SK-N-SH (cell line): ENCODE measurements around the gene ANP32A. TPM values are rescaled to one million over a fixed set of nuclear protein-coding genes. Genes with fewer than 3 reads are reported as not detected.

Experiments used
- CTCF ChIA-PET: fragments of 300-600, 350-600 bp; formaldehyde crosslinking; extraction: SDS; loops from one replicate; lab custom pipeline; 2021; lab: Yijun Ruan, JAX
- POLR2A ChIA-PET: fragments of 350-600 bp; sonication (Branson Sonifier 250); formaldehyde crosslinking; extraction: SDS; loops from one replicate; lab custom pipeline; 2020; ENCODE audit warnings: antibody characterized with exemption, inconsistent platforms; lab: Yijun Ruan, JAX
- DNase-seq: peaks from one replicate; pipeline ENCODE4 v3.0.0; 2012
- H2AFZ ChIP-seq: fragments of 200-600 bp; sonication (generic); 2 replicates; pipeline ENCODE4 v1.8.1; 2016; ENCODE audit warnings: antibody characterized with exemption, mild to moderate bottlenecking, low read depth
- H3F3A ChIP-seq: fragments of 200-600 bp; sonication (generic); replicated peaks from 2 replicates; pipeline ENCODE3; 2016; ENCODE audit warnings: antibody characterized with exemption, mild to moderate bottlenecking; ENCODE audit not compliant: insufficient read depth
- H3K27ac ChIP-seq, 2 experiments: fragments of 200-500 bp in 1 of 2; fragments of 200-600 bp in 1 of 2; sonication (Bioruptor generic) in 1 of 2; sonication (generic), shearing (Covaris generic) in 1 of 2; 2 replicates each; pipeline versions ENCODE4 v1.5.1 to v1.6.1; 2014 to 2016; ENCODE audit warnings: low read depth in 2 of 2, inconsistent platforms in 1 of 2, low read length in 1 of 2, mild to moderate bottlenecking in 1 of 2, mixed read lengths in 1 of 2
- H3K27me3 ChIP-seq: fragments of 200-600 bp; sonication (generic), shearing (Covaris generic); 2 replicates; pipeline ENCODE4 v1.6.1; 2016; ENCODE audit warnings: mixed run types; ENCODE audit not compliant: insufficient read depth
- H3K36me3 ChIP-seq, 2 experiments: fragments of 200-500 bp in 1 of 2; fragments of 200-600 bp in 1 of 2; sonication (Bioruptor generic) in 1 of 2; sonication (generic) in 1 of 2; replicated peaks in 1 of 2; 2 replicates each; pipeline versions ENCODE3 to v1.5.1; 2014 to 2016; ENCODE audit warnings: low read length in 1 of 2, mild to moderate bottlenecking in 1 of 2; ENCODE audit not compliant: insufficient read depth in 2 of 2, control insufficient read depth in 1 of 2
- H3K4me1 ChIP-seq, 2 experiments: fragments of 200-500 bp in 1 of 2; fragments of 200-600 bp in 1 of 2; sonication (Bioruptor generic) in 1 of 2; sonication (generic), shearing (Covaris generic) in 1 of 2; 2 replicates each; pipeline versions ENCODE4 v1.5.1 to v1.6.1; 2014 to 2016; ENCODE audit warnings: low read depth in 1 of 2, low read length in 1 of 2, mixed run types in 1 of 2; ENCODE audit not compliant: insufficient read depth in 2 of 2, control insufficient read depth in 1 of 2
- H3K4me2 ChIP-seq: fragments of 200-600 bp; sonication (generic), shearing (Covaris generic); 2 replicates; pipeline ENCODE4 v1.6.1; 2017; ENCODE audit warnings: mixed run types
- H3K4me3 ChIP-seq, 2 experiments: fragments of 200-500 bp in 1 of 2; fragments of 200-600 bp in 1 of 2; sonication (Bioruptor generic) in 1 of 2; sonication (generic), shearing (Covaris generic) in 1 of 2; 2 replicates each; pipeline versions ENCODE4 v1.5.1 to v1.8.1; 2014 to 2016; ENCODE audit warnings: low read depth in 2 of 2, inconsistent platforms in 1 of 2, low read length in 1 of 2, mild to moderate bottlenecking in 1 of 2, mixed read lengths in 1 of 2, moderate library complexity in 1 of 2
- H3K79me2 ChIP-seq: fragments of 200-600 bp; sonication (generic); 2 replicates; pipeline ENCODE4 v1.8.1; 2017; ENCODE audit warnings: mild to moderate bottlenecking; ENCODE audit not compliant: insufficient read depth
- H3K9ac ChIP-seq: fragments of 200-600 bp; sonication (generic); 2 replicates; pipeline ENCODE4 v1.6.1; 2017; ENCODE audit warnings: mixed run types
- H3K9me2 ChIP-seq: fragments of 200-600 bp; sonication (generic); 2 replicates; pipeline ENCODE4 v1.6.1; 2017; ENCODE audit warnings: mixed run types
- H3K9me3 ChIP-seq: fragments of 200-600 bp; sonication (generic); 2 replicates; pipeline ENCODE4 v1.6.1; 2017; ENCODE audit warnings: mixed run types, mild to moderate bottlenecking, moderate library complexity
- H4K20me1 ChIP-seq: fragments of 200-600 bp; sonication (generic); 2 replicates; pipeline ENCODE4 v1.6.1; 2017; ENCODE audit warnings: mild to moderate bottlenecking, mixed run types; ENCODE audit not compliant: insufficient read depth
- CHD2 ChIP-seq: fragments of 150-350 bp; IDR thresholded peaks from 2 replicates; pipeline ENCODE4 v1.6.1; 2018; ENCODE audit warnings: low read length; ENCODE audit not compliant: partially characterized antibody
- EP300 ChIP-seq, 2 experiments: IDR thresholded peaks; 2 replicates each; pipeline versions ENCODE4 v1.4.0 to v1.6.1; 2012; ENCODE audit warnings: borderline replicate concordance in 1 of 2, low read depth in 1 of 2, low read length in 1 of 2
- FOXM1 ChIP-seq: IDR thresholded peaks from 2 replicates; pipeline ENCODE4 v1.4.0; 2012; ENCODE audit warnings: low read depth, mild to moderate bottlenecking
- GATA2 ChIP-seq: sonication (generic); formaldehyde crosslinking; IDR thresholded peaks from 2 replicates; pipeline ENCODE4 v1.5.0; 2020; ENCODE audit warnings: mild to moderate bottlenecking, missing genetic modification reagents
- MXI1 ChIP-seq: IDR thresholded peaks from 2 replicates; pipeline ENCODE4 v1.6.1; 2012; ENCODE audit warnings: mild to moderate bottlenecking, low read depth, low read length, improper control_type of control experiment
- NFIC ChIP-seq: IDR thresholded peaks from 2 replicates; pipeline ENCODE4 v1.4.0; 2012; ENCODE audit warnings: borderline replicate concordance
- NRF1 ChIP-seq: IDR thresholded peaks from 2 replicates; pipeline ENCODE4 v1.6.1; 2012; ENCODE audit warnings: low read depth, mild to moderate bottlenecking, low read length
- POLR2AphosphoS5 ChIP-seq: IDR thresholded peaks from 2 replicates; pipeline ENCODE4 v1.6.1; 2012; ENCODE audit warnings: low read depth, low read length
- RAD21 ChIP-seq: IDR thresholded peaks from 2 replicates; pipeline ENCODE4 v1.6.1; 2012; ENCODE audit warnings: mild to moderate bottlenecking, low read length
- RFX5 ChIP-seq: IDR thresholded peaks from 2 replicates; pipeline ENCODE4 v1.6.1; 2012; ENCODE audit warnings: mild to moderate bottlenecking, improper control_type of control experiment, low read length
- RXRA ChIP-seq: IDR thresholded peaks from 2 replicates; pipeline ENCODE4 v1.4.0; 2012; ENCODE audit warnings: low read depth, mild to moderate bottlenecking, borderline replicate concordance
- SMC3 ChIP-seq: IDR thresholded peaks from 2 replicates; pipeline ENCODE4 v1.6.1; 2012; ENCODE audit warnings: low read depth, low read length, improper control_type of control experiment
- TAF1 ChIP-seq: IDR thresholded peaks from 2 replicates; pipeline ENCODE4 v1.6.1; 2012; ENCODE audit warnings: low read depth, mild to moderate bottlenecking, low read length, moderate library complexity, borderline replicate concordance
- TEAD4 ChIP-seq: IDR thresholded peaks from 2 replicates; pipeline ENCODE4 v1.4.0; 2012; ENCODE audit warnings: mild to moderate bottlenecking, borderline replicate concordance; ENCODE audit not compliant: insufficient read depth
- YY1 ChIP-seq: IDR thresholded peaks from 2 replicates; pipeline ENCODE4 v1.4.0; 2012; ENCODE audit warnings: low read depth, mild to moderate bottlenecking
- WGBS: methylation state at CpG from one replicate; pipeline ENCODE4 v1.1.6; 2017; ENCODE audit warnings: low lambda C conversion rate; 5-methylcytosine and 5-hydroxymethylcytosine counted together
- polyA plus RNA-seq, 3 experiments: library from polyadenylated mRNA; depleted of rRNA; stranded (reverse); fragments of >200 nt; gene quantifications; 2 replicates each; pipeline ENCODE4 v1.2.3, GENCODE V29; 2012
- TF ChIP-seq, protein P1 (sequence below): IDR thresholded peaks from 2 replicates; pipeline ENCODE4 v1.4.0; 2012; ENCODE audit warnings: low read depth, borderline replicate concordance
- TF ChIP-seq, protein P2 (sequence below): IDR thresholded peaks from 2 replicates; pipeline ENCODE4; 2012
- TF ChIP-seq, protein P3 (sequence below): fragments of 150-350 bp; IDR thresholded peaks from 2 replicates; pipeline ENCODE4 v1.6.1; 2016; ENCODE audit warnings: mild to moderate bottlenecking, low read depth, low read length
- TF ChIP-seq, protein P4 (sequence below): fragments of 150-350 bp; IDR thresholded peaks from 2 replicates; pipeline ENCODE4 v1.6.1; 2017; ENCODE audit warnings: antibody characterized with exemption, low read length, low read depth, borderline replicate concordance
- TF ChIP-seq, protein P5 (sequence below): fragments of 200-600 bp; sonication (generic); IDR thresholded peaks from 2 replicates; pipeline ENCODE4 v1.6.1; 2017; ENCODE audit warnings: antibody characterized with exemption, mild to moderate bottlenecking, moderate library complexity

Gene ANP32A
- polyA plus RNA-seq, 1 of the 3 experiments (the other 2 are of a cell fraction): 58.4 TPM

DNA sequence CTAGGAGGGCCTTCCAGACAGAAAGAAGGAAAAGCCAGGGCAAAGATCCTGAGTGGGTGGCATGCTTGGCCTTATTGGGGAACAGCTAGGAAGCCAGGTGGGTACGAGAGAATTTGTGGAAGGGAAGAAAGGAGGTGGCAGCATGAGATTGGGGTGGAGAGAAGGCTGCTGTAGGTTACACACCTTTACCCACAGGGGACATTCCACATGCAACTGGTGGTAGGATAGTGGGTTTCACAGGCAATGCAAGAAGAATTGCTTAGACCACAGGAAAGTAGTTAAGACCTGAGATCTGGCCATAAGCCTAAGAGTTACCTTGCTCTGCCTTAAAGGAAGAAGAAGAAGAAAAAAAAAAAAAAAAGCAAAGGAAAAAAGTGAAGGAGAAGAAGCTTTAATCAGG is 19.8 kb downstream of the ANP32A start:
- Histone ChIP-seq H3K9me2 (no peaks in the 10 kb centered on the region), H3K9ac (no peak overlapping the region), H3K4me2 (no peak overlapping the region), H3F3A (no peaks in the 10 kb centered on the region), H3K4me3 (no peak overlapping the region), H2AFZ (no peak overlapping the region), H3K27ac (no peak overlapping the region), H4K20me1 (peaks cover 86% of the 10 kb centered on the region), H3K79me2 (peaks cover 94% of the 10 kb centered on the region), H3K36me3 (peaks cover 3 to 5% of the 10 kb centered on the region in 2 experiments), H3K4me1 (peaks cover 0 to 18% of the 10 kb centered on the region in 2 experiments; a peak in 1 of 4 replicates), H3K27me3 (no peaks in the 10 kb centered on the region), H3K9me3 (no peaks in the 10 kb centered on the region)
- 95% methylated on average over 1 of the region's 1 CpG for WGBS
- TF ChIP-seq TEAD4 (no peak), RAD21 (no peak), TAF1 (no peak), MXI1 (no peak), SMC3 (no peak)
- TF ChIP-seq, protein P1, sequence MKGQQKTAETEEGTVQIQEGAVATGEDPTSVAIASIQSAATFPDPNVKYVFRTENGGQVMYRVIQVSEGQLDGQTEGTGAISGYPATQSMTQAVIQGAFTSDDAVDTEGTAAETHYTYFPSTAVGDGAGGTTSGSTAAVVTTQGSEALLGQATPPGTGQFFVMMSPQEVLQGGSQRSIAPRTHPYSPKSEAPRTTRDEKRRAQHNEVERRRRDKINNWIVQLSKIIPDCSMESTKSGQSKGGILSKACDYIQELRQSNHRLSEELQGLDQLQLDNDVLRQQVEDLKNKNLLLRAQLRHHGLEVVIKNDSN: no peak
- DNase-seq: no peak
- POLR2A ChIA-PET: no interaction called here
- CTCF ChIA-PET: no interaction called here

DNA sequence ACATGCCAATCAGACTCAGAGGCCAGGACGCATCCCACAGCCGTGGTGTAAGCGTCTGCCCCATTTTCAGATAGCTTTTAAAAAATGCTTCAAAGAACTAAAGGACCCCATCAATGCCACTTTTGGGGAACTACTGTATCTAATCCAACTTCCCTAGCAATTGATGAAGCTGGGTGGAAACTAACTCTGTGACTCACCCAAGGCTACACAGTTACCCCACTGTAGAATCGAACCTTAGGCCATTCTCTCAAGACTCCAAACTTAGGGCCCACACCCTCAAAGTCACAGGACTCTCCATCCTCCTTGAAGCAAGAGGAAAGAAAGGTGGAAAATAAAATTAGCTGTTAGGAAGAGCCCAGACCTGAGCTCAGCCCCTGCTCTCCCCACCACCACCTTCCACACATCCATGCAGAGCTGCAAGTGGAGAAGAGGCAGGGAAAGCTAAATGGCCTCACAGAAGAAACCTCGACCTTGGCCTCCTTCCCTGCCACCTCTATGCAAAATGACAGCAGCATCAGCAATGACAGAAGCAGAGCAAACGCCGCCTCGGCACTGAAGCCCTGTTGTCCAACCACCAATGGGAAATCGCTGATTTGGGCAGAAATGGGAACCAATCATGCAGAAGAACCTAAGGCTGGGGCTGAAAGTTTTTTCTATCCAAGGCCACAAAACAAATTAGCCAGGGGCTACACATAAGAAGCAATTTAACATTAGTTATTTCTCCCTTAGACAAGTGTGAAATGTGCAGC is 22.2 kb downstream of the ANP32A start:
- Histone ChIP-seq H3K4me1 (peaks cover 0 to 7% of the 10 kb centered on the region in 2 experiments; a peak in 1 of 4 replicates), H3K4me3 (no peak overlapping the region), H3K9ac (no peak overlapping the region), H3K36me3 (peaks cover 0 to 9% of the 10 kb centered on the region in 2 experiments), H3K4me2 (no peak overlapping the region), H3K9me3 (no peaks in the 10 kb centered on the region), H3K9me2 (no peaks in the 10 kb centered on the region), H4K20me1 (peaks cover 88% of the 10 kb centered on the region), H3F3A (no peaks in the 10 kb centered on the region), H2AFZ (no peak overlapping the region), H3K79me2 (peaks cover 87% of the 10 kb centered on the region), H3K27me3 (no peaks in the 10 kb centered on the region), H3K27ac (no peak overlapping the region; a peak in 1 of 4 replicates)
- WGBS: 85% methylated on average over 9 of the region's 9 CpGs
- ChIA-PET POLR2A (no interaction called here), CTCF (interaction anchor here (0.8 to 1.7 kb wide), 4 partner anchors 13 to 123 kb away, joined by 3 to 7 read pairs (median 4); no protein-coding TSS in a partner anchor)
- DNase-seq: no peak
- TF ChIP-seq RXRA (no peak), NFIC (no peak), GATA2 (no peak), POLR2AphosphoS5 (no peak), RAD21 (no peak), EP300 (IDR thresholded peaks at IDR 0.05; ENCODE audit: borderline replicate concordance in 1 of 2, low read depth in 1 of 2, low read length in 1 of 2) (no peak), CHD2 (no peak), TEAD4 (no peak), RFX5 (no peak), FOXM1 (no peak), YY1 (no peak), NRF1 (no peak)
- TF ChIP-seq, protein P2, sequence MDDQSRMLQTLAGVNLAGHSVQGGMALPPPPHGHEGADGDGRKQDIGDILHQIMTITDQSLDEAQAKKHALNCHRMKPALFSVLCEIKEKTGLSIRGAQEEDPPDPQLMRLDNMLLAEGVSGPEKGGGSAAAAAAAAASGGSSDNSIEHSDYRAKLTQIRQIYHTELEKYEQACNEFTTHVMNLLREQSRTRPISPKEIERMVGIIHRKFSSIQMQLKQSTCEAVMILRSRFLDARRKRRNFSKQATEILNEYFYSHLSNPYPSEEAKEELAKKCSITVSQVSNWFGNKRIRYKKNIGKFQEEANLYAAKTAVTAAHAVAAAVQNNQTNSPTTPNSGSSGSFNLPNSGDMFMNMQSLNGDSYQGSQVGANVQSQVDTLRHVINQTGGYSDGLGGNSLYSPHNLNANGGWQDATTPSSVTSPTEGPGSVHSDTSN: no peak
- TF ChIP-seq, protein P3, sequence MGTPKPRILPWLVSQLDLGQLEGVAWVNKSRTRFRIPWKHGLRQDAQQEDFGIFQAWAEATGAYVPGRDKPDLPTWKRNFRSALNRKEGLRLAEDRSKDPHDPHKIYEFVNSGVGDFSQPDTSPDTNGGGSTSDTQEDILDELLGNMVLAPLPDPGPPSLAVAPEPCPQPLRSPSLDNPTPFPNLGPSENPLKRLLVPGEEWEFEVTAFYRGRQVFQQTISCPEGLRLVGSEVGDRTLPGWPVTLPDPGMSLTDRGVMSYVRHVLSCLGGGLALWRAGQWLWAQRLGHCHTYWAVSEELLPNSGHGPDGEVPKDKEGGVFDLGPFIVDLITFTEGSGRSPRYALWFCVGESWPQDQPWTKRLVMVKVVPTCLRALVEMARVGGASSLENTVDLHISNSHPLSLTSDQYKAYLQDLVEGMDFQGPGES: no peak
- TF ChIP-seq, protein P4, sequence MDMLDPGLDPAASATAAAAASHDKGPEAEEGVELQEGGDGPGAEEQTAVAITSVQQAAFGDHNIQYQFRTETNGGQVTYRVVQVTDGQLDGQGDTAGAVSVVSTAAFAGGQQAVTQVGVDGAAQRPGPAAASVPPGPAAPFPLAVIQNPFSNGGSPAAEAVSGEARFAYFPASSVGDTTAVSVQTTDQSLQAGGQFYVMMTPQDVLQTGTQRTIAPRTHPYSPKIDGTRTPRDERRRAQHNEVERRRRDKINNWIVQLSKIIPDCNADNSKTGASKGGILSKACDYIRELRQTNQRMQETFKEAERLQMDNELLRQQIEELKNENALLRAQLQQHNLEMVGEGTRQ: no peak
- TF ChIP-seq, protein P5, sequence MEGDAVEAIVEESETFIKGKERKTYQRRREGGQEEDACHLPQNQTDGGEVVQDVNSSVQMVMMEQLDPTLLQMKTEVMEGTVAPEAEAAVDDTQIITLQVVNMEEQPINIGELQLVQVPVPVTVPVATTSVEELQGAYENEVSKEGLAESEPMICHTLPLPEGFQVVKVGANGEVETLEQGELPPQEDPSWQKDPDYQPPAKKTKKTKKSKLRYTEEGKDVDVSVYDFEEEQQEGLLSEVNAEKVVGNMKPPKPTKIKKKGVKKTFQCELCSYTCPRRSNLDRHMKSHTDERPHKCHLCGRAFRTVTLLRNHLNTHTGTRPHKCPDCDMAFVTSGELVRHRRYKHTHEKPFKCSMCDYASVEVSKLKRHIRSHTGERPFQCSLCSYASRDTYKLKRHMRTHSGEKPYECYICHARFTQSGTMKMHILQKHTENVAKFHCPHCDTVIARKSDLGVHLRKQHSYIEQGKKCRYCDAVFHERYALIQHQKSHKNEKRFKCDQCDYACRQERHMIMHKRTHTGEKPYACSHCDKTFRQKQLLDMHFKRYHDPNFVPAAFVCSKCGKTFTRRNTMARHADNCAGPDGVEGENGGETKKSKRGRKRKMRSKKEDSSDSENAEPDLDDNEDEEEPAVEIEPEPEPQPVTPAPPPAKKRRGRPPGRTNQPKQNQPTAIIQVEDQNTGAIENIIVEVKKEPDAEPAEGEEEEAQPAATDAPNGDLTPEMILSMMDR: no peak
